ENCODE measurements around the gene RPS6KA2.

Gene RPS6KA2

GRCh38 chr6:166561771-166562359 is 65.2 kb downstream of the RPS6KA2 start:
- H3K4me3 ChIP-seq, result no peak overlapping the region
- H3K36me3 ChIP-seq (ENCODE audit: insufficient read depth, low read length), result no peaks in the 10 kb centered on the region
- no peaks in the 10 kb centered on the region for H3K9me3 ChIP-seq (ENCODE audit: low read depth, low read length)
- no peak for TF ChIP-seq EZH2 (IDR thresholded peaks at IDR 0.05)
- no peak overlapping the region for H3K27ac ChIP-seq
- DNase-seq (ENCODE audit: low read depth, low spot score), result no peak
- H3K9ac ChIP-seq (ENCODE audit: insufficient read length), result no peak overlapping the region

GRCh38 chr6:166560222-166560621 is 66.8 kb downstream of the RPS6KA2 start:
- Histone ChIP-seq H3K4me3 (no peak overlapping the region), H3K36me3 (ENCODE audit: insufficient read depth, low read length) (no peaks in the 10 kb centered on the region), H3K9me3 (ENCODE audit: low read depth, low read length) (no peaks in the 10 kb centered on the region), H3K9ac (ENCODE audit: insufficient read length) (no peak overlapping the region), H3K27ac (no peak overlapping the region)
- DNase-seq (ENCODE audit: low read depth, low spot score), result no peak
- TF ChIP-seq FOXP2 (optimal IDR thresholded peaks at IDR 0.05; ENCODE audit: control extremely low read depth, extremely low read length, insufficient read depth), result no peak
- no peak for TF ChIP-seq POLR2AphosphoS5 (IDR thresholded peaks at IDR 0.05; ENCODE audit: borderline replicate concordance, low read depth, low read length)
- TF ChIP-seq EZH2 (IDR thresholded peaks at IDR 0.05), result no peak

GRCh38 chr6:166559662-166560061 is 67.4 kb downstream of the RPS6KA2 start:
- H3K27ac ChIP-seq, result no peak overlapping the region
- no peak overlapping the region for H3K9ac ChIP-seq (ENCODE audit: insufficient read length)
- H3K9me3 ChIP-seq (ENCODE audit: low read depth, low read length), result no peaks in the 10 kb centered on the region
- no peak for TF ChIP-seq EZH2 (IDR thresholded peaks at IDR 0.05)
- TF ChIP-seq POLR2AphosphoS5 (IDR thresholded peaks at IDR 0.05; ENCODE audit: borderline replicate concordance, low read depth, low read length), result no peak
- TF ChIP-seq FOXP2 (optimal IDR thresholded peaks at IDR 0.05; ENCODE audit: control extremely low read depth, extremely low read length, insufficient read depth), result no peak
- no peak overlapping the region for H3K4me3 ChIP-seq
- no peak for DNase-seq (ENCODE audit: low read depth, low spot score)
- no peaks in the 10 kb centered on the region for H3K36me3 ChIP-seq (ENCODE audit: insufficient read depth, low read length)

GRCh38 chr6:166559211-166559610 is 67.8 kb downstream of the RPS6KA2 start:
- Histone ChIP-seq H3K9me3 (ENCODE audit: low read depth, low read length) (no peaks in the 10 kb centered on the region), H3K36me3 (ENCODE audit: insufficient read depth, low read length) (no peaks in the 10 kb centered on the region), H3K4me3 (no peak overlapping the region), H3K9ac (ENCODE audit: insufficient read length) (no peak overlapping the region), H3K27ac (no peak overlapping the region)
- DNase-seq (ENCODE audit: low read depth, low spot score), result no peak
- TF ChIP-seq POLR2AphosphoS5 (IDR thresholded peaks at IDR 0.05; ENCODE audit: borderline replicate concordance, low read depth, low read length), result no peak
- no peak for TF ChIP-seq EZH2 (IDR thresholded peaks at IDR 0.05)
- TF ChIP-seq FOXP2 (optimal IDR thresholded peaks at IDR 0.05; ENCODE audit: control extremely low read depth, extremely low read length, insufficient read depth), result no peak

GRCh38 chr6:166558156-166559005 is 68.7 kb downstream of the RPS6KA2 start:
- H3K9me3 ChIP-seq (ENCODE audit: low read depth, low read length), result no peaks in the 10 kb centered on the region
- DNase-seq (ENCODE audit: low read depth, low spot score), result no peak
- H3K9ac ChIP-seq (ENCODE audit: insufficient read length), result no peak overlapping the region
- no peak overlapping the region for H3K27ac ChIP-seq
- no peaks in the 10 kb centered on the region for H3K36me3 ChIP-seq (ENCODE audit: insufficient read depth, low read length)
- no peak overlapping the region for H3K4me3 ChIP-seq
- no peak for TF ChIP-seq FOXP2 (optimal IDR thresholded peaks at IDR 0.05; ENCODE audit: control extremely low read depth, extremely low read length, insufficient read depth)
- TF ChIP-seq EZH2 (IDR thresholded peaks at IDR 0.05), result no peak
- no peak for TF ChIP-seq POLR2AphosphoS5 (IDR thresholded peaks at IDR 0.05; ENCODE audit: borderline replicate concordance, low read depth, low read length)

- no peak overlapping the region for H3K4me3 ChIP-seq
- no peaks in the 10 kb centered on the region for H3K36me3 ChIP-seq (ENCODE audit: insufficient read depth, low read length)
- TF ChIP-seq POLR2AphosphoS5 (IDR thresholded peaks at IDR 0.05; ENCODE audit: borderline replicate concordance, low read depth, low read length) (no peak), EZH2 (IDR thresholded peaks at IDR 0.05) (no peak), FOXP2 (optimal IDR thresholded peaks at IDR 0.05; ENCODE audit: control extremely low read depth, extremely low read length, insufficient read depth) (no peak)
- DNase-seq (ENCODE audit: low read depth, low spot score), result no peak
- no peak overlapping the region for H3K27ac ChIP-seq
- H3K9ac ChIP-seq (ENCODE audit: insufficient read length), result no peak overlapping the region
- no peaks in the 10 kb centered on the region for H3K9me3 ChIP-seq (ENCODE audit: low read depth, low read length)
These were observed 70.2 kb downstream of the RPS6KA2 start for GRCh38 chr6:166556863-166557322.

GRCh38 chr6:166556336-166556735 is 70.7 kb downstream of the RPS6KA2 start:
- Histone ChIP-seq H3K9me3 (ENCODE audit: low read depth, low read length) (no peaks in the 10 kb centered on the region), H3K27ac (no peak overlapping the region), H3K9ac (ENCODE audit: insufficient read length) (no peak overlapping the region), H3K36me3 (ENCODE audit: insufficient read depth, low read length) (no peaks in the 10 kb centered on the region), H3K4me3 (no peak overlapping the region)
- no peak for TF ChIP-seq POLR2AphosphoS5 (IDR thresholded peaks at IDR 0.05; ENCODE audit: borderline replicate concordance, low read depth, low read length)
- DNase-seq (ENCODE audit: low read depth, low spot score), result no peak

GRCh38 chr6:166555086-166555485 is 72.0 kb downstream of the RPS6KA2 start:
- Histone ChIP-seq H3K9ac (ENCODE audit: insufficient read length) (no peak overlapping the region), H3K9me3 (ENCODE audit: low read depth, low read length) (no peaks in the 10 kb centered on the region), H3K36me3 (ENCODE audit: insufficient read depth, low read length) (no peaks in the 10 kb centered on the region), H3K27ac (no peak overlapping the region), H3K4me3 (no peak overlapping the region)
- no peak for DNase-seq (ENCODE audit: low read depth, low spot score)
- TF ChIP-seq EZH2 (IDR thresholded peaks at IDR 0.05) (no peak), POLR2AphosphoS5 (IDR thresholded peaks at IDR 0.05; ENCODE audit: borderline replicate concordance, low read depth, low read length) (no peak), FOXP2 (optimal IDR thresholded peaks at IDR 0.05; ENCODE audit: control extremely low read depth, extremely low read length, insufficient read depth) (no peak)

Measured in SK-N-MC (cell line).